ENCODE measurements around the gene VAPB. TPM values are rescaled to one million over a fixed set of nuclear protein-coding genes. Genes with fewer than 3 reads are reported as not detected.
A peak's percentile ranks its signal among the peaks of the same experiment; 100 is the strongest.

The VAPB gene
- total and polyA plus RNA-seq, 2 of the 4 experiments (the other 2 are of a cell fraction): 9.1 to 26.0 TPM

DNA sequence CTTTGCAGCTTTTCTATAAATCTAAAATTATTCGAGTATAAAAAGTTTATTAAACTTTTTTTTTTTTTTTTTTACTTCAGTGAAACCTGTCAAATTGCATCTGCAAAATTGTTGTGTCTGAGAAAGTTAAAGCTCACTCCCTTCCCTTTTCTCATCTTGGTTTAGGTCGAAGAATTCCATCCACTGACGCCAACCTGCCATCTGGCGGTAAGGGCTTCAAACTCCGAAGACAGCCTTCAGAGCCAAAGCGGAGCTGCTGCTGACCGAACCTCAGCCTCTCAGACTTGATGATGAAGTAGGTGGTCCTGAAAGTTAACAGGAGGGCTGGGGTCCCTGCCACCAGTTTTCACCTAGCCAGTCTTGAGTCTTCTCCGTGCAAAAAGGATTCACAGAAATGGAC is 29.6 kb upstream of the VAPB start:
- ATAC-seq (ENCODE audit: low read depth) (no peak), DNase-seq (peak; percentile 29)
- CTCF ChIA-PET: interaction anchor here (0.6 to 0.7 kb wide), 2 partner anchors 30 to 952 kb away, joined by 3 to 6 read pairs; partner anchors contain the start of gene VAPB
- H3K4ac ChIP-seq (ENCODE audit: low read depth, low read length): no peak overlapping the region
- no peak overlapping the region for H2BK5ac ChIP-seq (ENCODE audit: low read depth, low read length, poor library complexity, severe bottlenecking)
- no peak overlapping the region for H2AK5ac ChIP-seq (ENCODE audit: low read depth, low read length)
- H3K9me3 ChIP-seq (ENCODE audit: control insufficient read depth, insufficient read depth, low read length): no peaks in the 10 kb centered on the region
- no peak overlapping the region for H4K5ac ChIP-seq (ENCODE audit: low read depth, low read length)
- H3K14ac ChIP-seq (replicated peaks; ENCODE audit: low read depth, low read length): no peak overlapping the region
- H3K56ac ChIP-seq (ENCODE audit: extremely low read depth, insufficient read depth, low read length): no peak overlapping the region
- BruUV-seq (replicated peaks): no TSS peak
- H3K36me3 ChIP-seq (ENCODE audit: control insufficient read depth, insufficient read depth, low read length): peaks cover 24% of the 10 kb centered on the region
- no peak overlapping the region for H3K18ac ChIP-seq (ENCODE audit: low read depth, low read length)
- H3K4me2 ChIP-seq (ENCODE audit: low read depth, low read length): no peak overlapping the region
- no peak overlapping the region for H2AK9ac ChIP-seq (replicated peaks; ENCODE audit: low read depth, low read length, poor library complexity)
- H2BK15ac ChIP-seq (ENCODE audit: low read depth, low read length): no peak overlapping the region
- no peak overlapping the region for H4K8ac ChIP-seq (ENCODE audit: low read depth in 2 of 2, low read length in 2 of 2)
- H3K9ac ChIP-seq (ENCODE audit: low read depth, low read length): no peak overlapping the region
- H3K4me1 ChIP-seq (ENCODE audit: control insufficient read depth, insufficient read depth, low read length): no peaks in the 10 kb centered on the region
- dilution Hi-C loops (cut with HindIII; ENCODE audit: low sequenced_read_pairs, unreplicated experiment) (no loop called here), intact Hi-C loops (cut with micrococcal nuclease) (loop anchor here (2.0 kb wide), 1 partner anchor 123 kb away; no protein-coding TSS in a partner anchor), in situ Hi-C loops (cut with MboI; ENCODE audit: low sequenced_read_pairs) (no loop called here)
- no peak overlapping the region for H3K27ac ChIP-seq (ENCODE audit: insufficient read depth, low read length)
- no peak overlapping the region for H2AFZ ChIP-seq (replicated peaks; ENCODE audit: low read length, poor library complexity)
- H2BK120ac ChIP-seq (ENCODE audit: low read depth, low read length): no peak overlapping the region
- POLR2A ChIA-PET (ENCODE audit: unreplicated experiment): no interaction called here
- no peak overlapping the region for H4K91ac ChIP-seq (ENCODE audit: insufficient read depth, low read depth, low read length)
- no peaks in the 10 kb centered on the region for H3K27me3 ChIP-seq (ENCODE audit: control insufficient read depth, insufficient read depth, low read length)
- TF ChIP-seq CEBPB (IDR thresholded peaks at IDR 0.05; ENCODE audit: low read depth, low read length): no peak
- TF ChIP-seq, protein P1, sequence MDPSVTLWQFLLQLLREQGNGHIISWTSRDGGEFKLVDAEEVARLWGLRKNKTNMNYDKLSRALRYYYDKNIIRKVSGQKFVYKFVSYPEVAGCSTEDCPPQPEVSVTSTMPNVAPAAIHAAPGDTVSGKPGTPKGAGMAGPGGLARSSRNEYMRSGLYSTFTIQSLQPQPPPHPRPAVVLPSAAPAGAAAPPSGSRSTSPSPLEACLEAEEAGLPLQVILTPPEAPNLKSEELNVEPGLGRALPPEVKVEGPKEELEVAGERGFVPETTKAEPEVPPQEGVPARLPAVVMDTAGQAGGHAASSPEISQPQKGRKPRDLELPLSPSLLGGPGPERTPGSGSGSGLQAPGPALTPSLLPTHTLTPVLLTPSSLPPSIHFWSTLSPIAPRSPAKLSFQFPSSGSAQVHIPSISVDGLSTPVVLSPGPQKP (IDR thresholded peaks at IDR 0.05; ENCODE audit: borderline replicate concordance, low read depth, low read length): no peak
- TF ChIP-seq BHLHE40 (IDR thresholded peaks at IDR 0.05; ENCODE audit: low read depth, low read length): no peak
- no peak for TF ChIP-seq RFX5 (IDR thresholded peaks at IDR 0.05; ENCODE audit: low read depth, low read length)
- no peak for TF ChIP-seq POLR2A (IDR thresholded peaks at IDR 0.05; ENCODE audit: low read depth, low read length)
- TF ChIP-seq MXI1 (IDR thresholded peaks at IDR 0.05; ENCODE audit: borderline replicate concordance, low read depth, low read length): no peak
- no peak for TF ChIP-seq MAFK (IDR thresholded peaks at IDR 0.05; ENCODE audit: low read depth, low read length)
- TF ChIP-seq RCOR1 (IDR thresholded peaks at IDR 0.05; ENCODE audit: insufficient replicate concordance, low read length): no peak
- TF ChIP-seq, protein P2, sequence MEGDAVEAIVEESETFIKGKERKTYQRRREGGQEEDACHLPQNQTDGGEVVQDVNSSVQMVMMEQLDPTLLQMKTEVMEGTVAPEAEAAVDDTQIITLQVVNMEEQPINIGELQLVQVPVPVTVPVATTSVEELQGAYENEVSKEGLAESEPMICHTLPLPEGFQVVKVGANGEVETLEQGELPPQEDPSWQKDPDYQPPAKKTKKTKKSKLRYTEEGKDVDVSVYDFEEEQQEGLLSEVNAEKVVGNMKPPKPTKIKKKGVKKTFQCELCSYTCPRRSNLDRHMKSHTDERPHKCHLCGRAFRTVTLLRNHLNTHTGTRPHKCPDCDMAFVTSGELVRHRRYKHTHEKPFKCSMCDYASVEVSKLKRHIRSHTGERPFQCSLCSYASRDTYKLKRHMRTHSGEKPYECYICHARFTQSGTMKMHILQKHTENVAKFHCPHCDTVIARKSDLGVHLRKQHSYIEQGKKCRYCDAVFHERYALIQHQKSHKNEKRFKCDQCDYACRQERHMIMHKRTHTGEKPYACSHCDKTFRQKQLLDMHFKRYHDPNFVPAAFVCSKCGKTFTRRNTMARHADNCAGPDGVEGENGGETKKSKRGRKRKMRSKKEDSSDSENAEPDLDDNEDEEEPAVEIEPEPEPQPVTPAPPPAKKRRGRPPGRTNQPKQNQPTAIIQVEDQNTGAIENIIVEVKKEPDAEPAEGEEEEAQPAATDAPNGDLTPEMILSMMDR (conservative IDR thresholded peaks at IDR 0.05; ENCODE audit: low read depth, low read length): peak; percentile 30
- TF ChIP-seq RAD21 (IDR thresholded peaks at IDR 0.05; ENCODE audit: low read length): peak; percentile 49
- TF ChIP-seq FOS (IDR thresholded peaks at IDR 0.05; ENCODE audit: low read depth, low read length): no peak
- no peak for TF ChIP-seq MAZ (IDR thresholded peaks at IDR 0.05; ENCODE audit: borderline replicate concordance, low read depth, low read length)
- TF ChIP-seq CHD1 (IDR thresholded peaks at IDR 0.05; ENCODE audit: low read depth, low read length): no peak
- TF ChIP-seq SMC3 (IDR thresholded peaks at IDR 0.05; ENCODE audit: low read depth, low read length): peak; percentile 16; the same call in 1 of the 2 replicates
- TF ChIP-seq NFE2L2 (IDR thresholded peaks at IDR 0.05; ENCODE audit: low read depth, low read length): no peak
- TF ChIP-seq, protein P3, sequence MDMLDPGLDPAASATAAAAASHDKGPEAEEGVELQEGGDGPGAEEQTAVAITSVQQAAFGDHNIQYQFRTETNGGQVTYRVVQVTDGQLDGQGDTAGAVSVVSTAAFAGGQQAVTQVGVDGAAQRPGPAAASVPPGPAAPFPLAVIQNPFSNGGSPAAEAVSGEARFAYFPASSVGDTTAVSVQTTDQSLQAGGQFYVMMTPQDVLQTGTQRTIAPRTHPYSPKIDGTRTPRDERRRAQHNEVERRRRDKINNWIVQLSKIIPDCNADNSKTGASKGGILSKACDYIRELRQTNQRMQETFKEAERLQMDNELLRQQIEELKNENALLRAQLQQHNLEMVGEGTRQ (IDR thresholded peaks at IDR 0.05; ENCODE audit: low read depth, low read length): no peak
- WGBS, 2 experiments (ENCODE audit: extremely low coverage in 2 of 2, insufficient read length in 1 of 2): 60% methylated on average over 1 of the region's 8 CpGs; no CpG with 5 or more reads in 1 of the 2 experiments
- no peaks in the 10 kb centered on the region; the same call in 1 of the 2 replicates for H3K9me1 ChIP-seq (ENCODE audit: insufficient read depth, low read length)
- H3K79me1 ChIP-seq (ENCODE audit: low read depth in 1 of 2, low read length in 2 of 2): peaks cover 6 to 16% of the 10 kb centered on the region in 2 experiments; a peak in 3 of 4 replicates
- H3K23ac ChIP-seq (ENCODE audit: low read depth, low read length): no peak overlapping the region
- H4K20me1 ChIP-seq (ENCODE audit: insufficient read depth, low read length): no peaks in the 10 kb centered on the region
- no peak overlapping the region for H3K4me3 ChIP-seq (ENCODE audit: insufficient read depth, low read depth, low read length)
- H2BK20ac ChIP-seq (ENCODE audit: low read depth, low read length): no peak overlapping the region

Measured in IMR-90 (cell line).